SK-N-SH treated with all-trans-retinoic acid at 6 μM for 48 hours (cell line): Measurements from ENCODE around the gene PDIA5.

Experiments used
- ARNTL ChIP-seq: fragments of 450-650 bp; formaldehyde crosslinking; IDR thresholded peaks from 2 replicates; pipeline ENCODE4 v1.5.0; 2020; ENCODE audit warnings: low read depth, mild to moderate bottlenecking, moderate library complexity, borderline replicate concordance
- BACH2 ChIP-seq: fragments of 250-450 bp; sonication (Bioruptor Pico); IDR thresholded peaks from 2 replicates; pipeline ENCODE4 v1.9.0; 2021; ENCODE audit warnings: mild to moderate bottlenecking, borderline replicate concordance
- PPARA ChIP-seq: fragments of 250-450 bp; sonication (Bioruptor Pico); IDR thresholded peaks from 2 replicates; pipeline ENCODE4 v1.5.0; 2020; ENCODE audit warnings: mild to moderate bottlenecking, borderline replicate concordance
- TCF4 ChIP-seq: fragments of 250-450 bp; sonication (Bioruptor Pico); IDR thresholded peaks from 2 replicates; pipeline ENCODE4 v1.8.0; 2021; ENCODE audit warnings: mild to moderate bottlenecking, moderate library complexity, borderline replicate concordance
- ZNF70 ChIP-seq: fragments of 450-650 bp; formaldehyde crosslinking; IDR thresholded peaks from 2 replicates; pipeline ENCODE4 v1.5.0; 2020; ENCODE audit warnings: mild to moderate bottlenecking, moderate library complexity

DNA sequence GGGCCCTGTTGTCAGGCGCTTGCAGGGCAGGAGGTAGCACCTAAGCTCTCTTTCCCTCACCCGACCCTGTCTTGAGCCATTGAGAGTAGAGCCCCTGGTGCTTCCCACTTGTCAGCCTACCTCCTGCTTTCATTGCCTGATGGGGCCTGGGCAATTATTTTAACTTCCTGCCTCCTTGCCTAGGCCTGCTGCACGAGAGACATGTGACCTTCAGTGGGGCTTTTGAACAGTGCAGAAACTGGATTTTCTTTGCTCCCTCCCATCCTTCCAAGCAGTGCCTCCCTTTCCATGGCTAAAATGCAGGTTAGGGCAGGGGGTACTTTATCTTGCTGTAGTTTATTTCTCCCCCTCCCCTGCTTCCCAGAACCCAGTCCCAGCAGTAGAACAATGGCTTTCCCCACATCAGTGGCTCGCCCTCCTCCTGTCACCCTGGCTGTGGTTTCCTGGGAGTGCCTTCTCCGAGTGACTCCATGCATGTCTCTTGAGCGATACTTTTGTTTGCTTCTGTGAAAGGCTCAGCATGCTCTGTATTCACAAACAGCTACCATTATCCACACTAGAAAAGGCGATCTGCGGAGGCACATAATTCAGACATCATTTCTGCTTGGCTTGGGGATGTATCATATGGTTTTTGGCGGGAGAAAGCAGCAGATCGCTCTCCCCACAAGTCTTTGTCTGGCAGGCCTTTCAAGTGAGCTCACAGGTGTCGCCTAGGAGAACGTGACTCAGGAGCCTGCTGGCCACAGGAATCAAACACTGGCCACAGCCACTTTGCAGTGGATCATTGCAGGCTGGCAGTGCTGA, 24.1 kb downstream of the PDIA5 start:
- no peak for TF ChIP-seq BACH2 (CRISPR knock-in tag)
- no peak for TF ChIP-seq ZNF70
- TF ChIP-seq ARNTL (CRISPR knock-in tag): no peak
- TF ChIP-seq PPARA (CRISPR knock-in tag): no peak
- no peak for TF ChIP-seq TCF4 (CRISPR knock-in tag)
